SH-SY5Y (cell line): ENCODE data around the gene AGAP2.

Experiments
- GATA2 ChIP-seq: IDR thresholded peaks from 2 replicates; pipeline ENCODE4 v1.6.1; 2011; ENCODE audit warnings: mild to moderate bottlenecking, low read depth, low read length
- GATA3 ChIP-seq: IDR thresholded peaks from 2 replicates; pipeline ENCODE4 v1.6.1; 2011; ENCODE audit warnings: low read depth, mild to moderate bottlenecking, low read length, moderate library complexity

The AGAP2 gene

GRCh38 chr12:57761391-57761998 is 23.0 kb upstream of the AGAP2 start:
- TF ChIP-seq GATA3: no peak
- no peak for TF ChIP-seq GATA2

- TF ChIP-seq GATA2 (no peak), GATA3 (no peak)
These were observed 21.9 kb upstream of the AGAP2 start for GRCh38 chr12:57760347-57760982.

GRCh38 chr12:57759360-57759980 is 20.9 kb upstream of the AGAP2 start:
- no peak for TF ChIP-seq GATA2
- no peak for TF ChIP-seq GATA3

- no peak for TF ChIP-seq GATA3
- TF ChIP-seq GATA2: no peak
These were observed 20.2 kb upstream of the AGAP2 start for GRCh38 chr12:57758552-57759359.

GRCh38 chr12:57757771-57758170 is 19.2 kb upstream of the AGAP2 start:
- TF ChIP-seq GATA2: no peak
- no peak for TF ChIP-seq GATA3

- TF ChIP-seq GATA3: no peak
- TF ChIP-seq GATA2: no peak
These were observed 18.1 kb upstream of the AGAP2 start for GRCh38 chr12:57756406-57757341.

GRCh38 chr12:57755454-57756372 is 17.2 kb upstream of the AGAP2 start:
- TF ChIP-seq GATA2 (no peak), GATA3 (no peak)

- TF ChIP-seq GATA3 (no peak), GATA2 (no peak)
These were observed 16.6 kb upstream of the AGAP2 start for GRCh38 chr12:57755194-57755453.

- no peak for TF ChIP-seq GATA2
- no peak for TF ChIP-seq GATA3
These were observed 16.1 kb upstream of the AGAP2 start, which contains the start of gene MARCHF9 for GRCh38 chr12:57754411-57755193. Gene MARCHF9, plus strand, starts transcription at chr12:57755103. Its CDS starts 426 bp downstream, at chr12:57755529.

GRCh38 chr12:57753756-57754337 is 15.3 kb upstream of the AGAP2 start:
- TF ChIP-seq GATA3 (no peak), GATA2 (no peak)

GRCh38 chr12:57752668-57753000 is 14.1 kb upstream of the AGAP2 start:
- TF ChIP-seq GATA3 (no peak), GATA2 (no peak)
